ENCODE data around the gene PHF13. TPM values are rescaled to one million over a fixed set of nuclear protein-coding genes. Genes with fewer than 3 reads are reported as not detected.
"Not testable (repeated sequence)": the region's sequence is repeated elsewhere in the genome, so short reads cannot be mapped to it uniquely, and the experiment has no call there.

The PHF13 gene
- polyA plus RNA-seq, 1 donor (not counting 4 experiments of a cell fraction or from before 2014, with no cell fraction given), result 4.5 TPM

DNA sequence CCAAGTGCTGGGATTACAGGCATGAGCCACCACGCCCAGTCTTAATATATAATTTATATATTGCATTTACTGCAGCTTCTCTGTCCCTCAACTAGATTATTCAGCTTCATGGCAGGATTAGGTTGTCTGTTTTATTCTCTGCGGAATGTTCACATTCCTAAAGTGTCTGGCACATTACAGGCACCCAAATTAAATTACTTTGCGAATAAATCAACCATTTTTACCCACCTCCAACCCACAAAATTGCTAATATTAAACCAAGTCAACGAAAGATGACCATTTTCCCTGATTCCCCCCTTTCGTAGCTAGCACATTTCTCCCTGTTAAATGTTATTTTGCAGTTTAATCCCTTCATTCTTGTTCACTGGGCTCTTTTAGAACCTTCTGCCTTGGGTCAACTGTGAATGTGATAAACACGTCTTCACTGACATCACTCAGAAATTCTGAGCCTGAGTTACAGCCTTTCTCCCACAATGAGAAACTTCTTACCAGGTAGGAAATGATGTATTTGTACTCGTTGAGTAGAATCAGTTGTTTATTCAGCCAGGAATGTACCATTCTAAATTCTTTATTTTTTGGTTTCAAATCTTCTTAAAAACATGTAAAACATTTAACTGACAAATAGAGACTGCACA lies 47.0 kb downstream of the PHF13 start:
- H3K27ac ChIP-seq (ENCODE audit: control insufficient read depth, insufficient read depth, low read length), result no peak overlapping the region
- dilution Hi-C loops (cut with MboI; ENCODE audit: extremely low pct_ligation_motif_present, low sequenced_read_pairs), result no loop called here

DNA sequence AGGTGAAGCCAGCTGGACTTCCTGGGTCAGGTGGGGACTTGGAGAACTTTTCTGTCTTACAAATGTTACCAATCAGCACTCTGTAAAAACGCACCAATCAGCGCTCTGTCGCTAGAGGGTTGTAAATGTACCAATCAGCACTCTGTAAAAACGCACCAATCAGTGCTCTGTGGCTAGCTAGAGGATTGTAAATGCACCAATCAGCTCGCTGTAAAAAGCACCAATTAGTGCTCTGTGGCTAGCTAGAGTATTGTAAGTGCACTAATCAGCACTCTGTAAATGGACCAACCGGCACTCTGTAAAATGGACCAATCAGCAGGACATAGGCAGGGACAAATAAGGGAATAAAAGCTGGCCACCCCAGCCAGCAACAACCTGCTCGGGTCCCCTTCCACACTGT lies 48.9 kb downstream of the PHF13 start:
- FAIRE-seq; H3K4me2 ChIP-seq (ENCODE audit: control insufficient read depth, extremely low read depth, insufficient read depth, low read depth, low read length): not testable (repeated sequence)
- peaks cover 8 to 22% of the 10 kb centered on the region in 2 experiments for H3K36me3 ChIP-seq (ENCODE audit: control insufficient read depth in 2 of 2, extremely low read depth in 1 of 2, insufficient read depth in 2 of 2, low read length in 2 of 2)

More for the DNA sequence above, 47.0 kb downstream of the PHF13 start:
- FAIRE-seq, result no peak
- Histone ChIP-seq H3K79me2 (ENCODE audit: control insufficient read depth, insufficient read depth, low read length) (peaks cover 14% of the 10 kb centered on the region), H3K36me3 (ENCODE audit: control insufficient read depth in 2 of 2, extremely low read depth in 1 of 2, insufficient read depth in 2 of 2, low read length in 2 of 2) (peaks cover 6 to 14% of the 10 kb centered on the region in 2 experiments), H4K20me1 (ENCODE audit: control insufficient read depth, extremely low read depth, insufficient read depth, low read length) (no peaks in the 10 kb centered on the region), H3K4me2 (ENCODE audit: control insufficient read depth, extremely low read depth, insufficient read depth, low read depth, low read length) (no peak overlapping the region), H2AFZ (ENCODE audit: control insufficient read depth, low read length) (no peak overlapping the region), H3K4me1 (ENCODE audit: control insufficient read depth, extremely low read depth, insufficient read depth, low read length) (no peaks in the 10 kb centered on the region), H3K27me3 (ENCODE audit: control insufficient read depth, extremely low read depth, insufficient read depth, low read length) (no peaks in the 10 kb centered on the region), H3K9ac (ENCODE audit: control insufficient read depth, extremely low read depth, insufficient read depth, low read length) (no peak overlapping the region), H3K9me3 (ENCODE audit: control insufficient read depth, low read depth, low read length) (no peaks in the 10 kb centered on the region), H3K9me1 (ENCODE audit: control insufficient read depth, extremely low read depth, insufficient read depth, low read length) (peaks cover 4% of the 10 kb centered on the region), H3K4me3 (ENCODE audit: control insufficient read depth in 2 of 3, extremely low read depth in 1 of 3, insufficient read depth in 2 of 3, low read depth in 1 of 3, low read length in 3 of 3) (no peak overlapping the region)
- no peak for TF ChIP-seq EZH2 (IDR thresholded peaks at IDR 0.05; ENCODE audit: low read length)
- TF ChIP-seq, protein P1, sequence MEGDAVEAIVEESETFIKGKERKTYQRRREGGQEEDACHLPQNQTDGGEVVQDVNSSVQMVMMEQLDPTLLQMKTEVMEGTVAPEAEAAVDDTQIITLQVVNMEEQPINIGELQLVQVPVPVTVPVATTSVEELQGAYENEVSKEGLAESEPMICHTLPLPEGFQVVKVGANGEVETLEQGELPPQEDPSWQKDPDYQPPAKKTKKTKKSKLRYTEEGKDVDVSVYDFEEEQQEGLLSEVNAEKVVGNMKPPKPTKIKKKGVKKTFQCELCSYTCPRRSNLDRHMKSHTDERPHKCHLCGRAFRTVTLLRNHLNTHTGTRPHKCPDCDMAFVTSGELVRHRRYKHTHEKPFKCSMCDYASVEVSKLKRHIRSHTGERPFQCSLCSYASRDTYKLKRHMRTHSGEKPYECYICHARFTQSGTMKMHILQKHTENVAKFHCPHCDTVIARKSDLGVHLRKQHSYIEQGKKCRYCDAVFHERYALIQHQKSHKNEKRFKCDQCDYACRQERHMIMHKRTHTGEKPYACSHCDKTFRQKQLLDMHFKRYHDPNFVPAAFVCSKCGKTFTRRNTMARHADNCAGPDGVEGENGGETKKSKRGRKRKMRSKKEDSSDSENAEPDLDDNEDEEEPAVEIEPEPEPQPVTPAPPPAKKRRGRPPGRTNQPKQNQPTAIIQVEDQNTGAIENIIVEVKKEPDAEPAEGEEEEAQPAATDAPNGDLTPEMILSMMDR (optimal IDR thresholded peaks at IDR 0.05 in 1 of 3, IDR thresholded peaks at IDR 0.05 in 1 of 3, conservative IDR thresholded peaks at IDR 0.05 in 1 of 3; ENCODE audit: extremely low read depth in 1 of 3, insufficient read depth in 2 of 3, low read length in 3 of 3), result no peak
- no peak for DNase-seq (ENCODE audit: low read depth, low spot score)

DNA sequence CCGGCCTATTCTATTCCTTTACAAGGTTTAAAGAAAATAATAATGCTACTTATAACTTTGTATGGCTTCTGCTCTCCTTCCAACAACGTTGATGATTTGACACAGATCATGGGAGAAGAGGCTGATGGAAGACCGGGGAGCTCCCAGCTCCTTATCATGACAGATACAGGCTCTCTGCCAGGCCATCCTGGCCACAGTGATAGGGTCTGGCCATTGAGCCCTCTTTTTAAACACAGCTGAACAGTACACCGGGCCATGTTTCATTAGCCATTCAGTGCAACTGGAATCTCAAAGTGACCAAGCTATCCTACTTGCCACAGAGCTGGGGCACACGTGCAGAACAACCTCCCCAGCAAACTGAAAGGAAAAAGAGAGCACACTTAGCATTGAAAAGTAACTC lies 53.2 kb downstream of the PHF13 start:
- no peak for FAIRE-seq
- no peaks in the 10 kb centered on the region for H3K27me3 ChIP-seq (ENCODE audit: control insufficient read depth, extremely low read depth, insufficient read depth, low read length)
- dilution Hi-C loops (cut with MboI; ENCODE audit: extremely low pct_ligation_motif_present, low sequenced_read_pairs), result no loop called here

More for the DNA sequence above, 48.9 kb downstream of the PHF13 start:
- H3K9me1 ChIP-seq (ENCODE audit: control insufficient read depth, extremely low read depth, insufficient read depth, low read length); H3K4me3 ChIP-seq (ENCODE audit: control insufficient read depth in 2 of 3, extremely low read depth in 1 of 3, insufficient read depth in 2 of 3, low read depth in 1 of 3, low read length in 3 of 3); H3K9ac ChIP-seq (ENCODE audit: control insufficient read depth, extremely low read depth, insufficient read depth, low read length); H2AFZ ChIP-seq (ENCODE audit: control insufficient read depth, low read length); H3K9me3 ChIP-seq (ENCODE audit: control insufficient read depth, low read depth, low read length); H4K20me1 ChIP-seq (ENCODE audit: control insufficient read depth, extremely low read depth, insufficient read depth, low read length); DNase-seq (ENCODE audit: low read depth, low spot score); dilution Hi-C loops (cut with MboI; ENCODE audit: extremely low pct_ligation_motif_present, low sequenced_read_pairs); H3K4me1 ChIP-seq (ENCODE audit: control insufficient read depth, extremely low read depth, insufficient read depth, low read length); H3K27me3 ChIP-seq (ENCODE audit: control insufficient read depth, extremely low read depth, insufficient read depth, low read length); H3K27ac ChIP-seq (ENCODE audit: control insufficient read depth, insufficient read depth, low read length): not testable (repeated sequence)
- peaks cover 14% of the 10 kb centered on the region for H3K79me2 ChIP-seq (ENCODE audit: control insufficient read depth, insufficient read depth, low read length)

More for the DNA sequence above, 53.2 kb downstream of the PHF13 start:
- H3K4me2 ChIP-seq (ENCODE audit: control insufficient read depth, extremely low read depth, insufficient read depth, low read depth, low read length), result no peak overlapping the region
- H3K9me1 ChIP-seq (ENCODE audit: control insufficient read depth, extremely low read depth, insufficient read depth, low read length), result no peaks in the 10 kb centered on the region
- H2AFZ ChIP-seq (ENCODE audit: control insufficient read depth, low read length), result no peak overlapping the region
- peaks cover 12 to 21% of the 10 kb centered on the region in 2 experiments for H3K36me3 ChIP-seq (ENCODE audit: control insufficient read depth in 2 of 2, extremely low read depth in 1 of 2, insufficient read depth in 2 of 2, low read length in 2 of 2)
- H3K4me3 ChIP-seq (ENCODE audit: control insufficient read depth in 2 of 3, extremely low read depth in 1 of 3, insufficient read depth in 2 of 3, low read depth in 1 of 3, low read length in 3 of 3), result no peak overlapping the region
- H3K9me3 ChIP-seq (ENCODE audit: control insufficient read depth, low read depth, low read length), result no peaks in the 10 kb centered on the region
- no peak overlapping the region for H3K27ac ChIP-seq (ENCODE audit: control insufficient read depth, insufficient read depth, low read length)
- H3K79me2 ChIP-seq (ENCODE audit: control insufficient read depth, insufficient read depth, low read length), result peaks cover 4% of the 10 kb centered on the region
- no peaks in the 10 kb centered on the region for H3K4me1 ChIP-seq (ENCODE audit: control insufficient read depth, extremely low read depth, insufficient read depth, low read length)
- no peak overlapping the region for H3K9ac ChIP-seq (ENCODE audit: control insufficient read depth, extremely low read depth, insufficient read depth, low read length)
- no peak for DNase-seq (ENCODE audit: low read depth, low spot score)
- TF ChIP-seq EZH2 (IDR thresholded peaks at IDR 0.05; ENCODE audit: low read length), result no peak
- TF ChIP-seq, protein P1 (optimal IDR thresholded peaks at IDR 0.05 in 1 of 3, IDR thresholded peaks at IDR 0.05 in 1 of 3, conservative IDR thresholded peaks at IDR 0.05 in 1 of 3; ENCODE audit: extremely low read depth in 1 of 3, insufficient read depth in 2 of 3, low read length in 3 of 3), result no peak
- H4K20me1 ChIP-seq (ENCODE audit: control insufficient read depth, extremely low read depth, insufficient read depth, low read length), result no peaks in the 10 kb centered on the region
